T-helper 2 cell treated with Interferon-gamma antibody and Interleukin-4, amounts not matched to agents 100 ng/mL and 5 ng/mL, for 36 hours (primary cell): ENCODE results near the gene SVIP. TPM values are rescaled to one million over a fixed set of nuclear protein-coding genes. Genes with fewer than 3 reads are reported as not detected.

Experiments used
- intact Hi-C: fragments of 100-400 bp; cut with micrococcal nuclease; formaldehyde crosslinking; loops from one replicate; pipeline ENCODE4 v1.15.1; 2023
- total RNA-seq: library from RNA; stranded (reverse); gene quantifications from 2 replicates; pipeline ENCODE4 v1.2.3, GENCODE V29; 2022

Gene SVIP
- total RNA-seq, 1 donor from 2014 or later: 35.8 TPM

DNA sequence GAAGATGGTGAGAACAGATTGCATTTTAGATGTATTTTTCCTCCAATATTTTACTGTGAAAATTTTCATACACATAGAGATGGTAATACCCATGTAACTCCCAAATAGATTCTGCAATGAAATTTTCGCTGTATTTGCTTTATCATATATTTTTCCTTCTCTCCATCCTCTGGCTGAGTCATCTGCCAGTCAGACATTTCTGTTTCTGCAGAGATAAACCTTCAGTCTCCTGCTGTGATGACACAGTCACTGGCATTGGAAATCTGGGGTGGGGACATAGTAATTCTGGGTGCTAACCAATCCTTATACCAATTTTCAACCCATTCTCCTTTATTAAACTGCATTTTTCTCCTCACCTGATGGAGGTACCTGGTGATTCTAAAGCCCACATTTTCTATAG is 33.7 kb downstream of the SVIP start:
- intact Hi-C loops: no loop called here

DNA sequence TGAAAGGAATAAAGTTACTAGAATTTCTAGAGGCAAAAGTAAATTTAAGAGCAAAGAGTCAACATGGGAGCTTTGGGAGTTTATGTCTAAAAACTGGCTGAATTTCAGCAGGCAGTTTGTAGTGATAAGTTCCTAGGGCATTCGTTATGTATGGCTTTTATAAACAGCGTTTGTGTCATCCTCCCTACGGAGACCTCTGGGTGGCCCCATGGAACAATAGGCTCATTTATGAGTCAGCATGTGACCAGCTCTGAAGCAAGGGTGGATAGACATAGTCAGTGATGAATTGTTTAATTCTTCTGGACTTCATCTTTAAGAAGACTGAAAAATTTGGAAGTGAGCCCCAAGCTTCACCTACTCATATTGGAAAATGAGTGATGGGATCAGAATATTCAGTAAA is 37.1 kb downstream of the SVIP start:
- intact Hi-C loops: no loop called here

DNA sequence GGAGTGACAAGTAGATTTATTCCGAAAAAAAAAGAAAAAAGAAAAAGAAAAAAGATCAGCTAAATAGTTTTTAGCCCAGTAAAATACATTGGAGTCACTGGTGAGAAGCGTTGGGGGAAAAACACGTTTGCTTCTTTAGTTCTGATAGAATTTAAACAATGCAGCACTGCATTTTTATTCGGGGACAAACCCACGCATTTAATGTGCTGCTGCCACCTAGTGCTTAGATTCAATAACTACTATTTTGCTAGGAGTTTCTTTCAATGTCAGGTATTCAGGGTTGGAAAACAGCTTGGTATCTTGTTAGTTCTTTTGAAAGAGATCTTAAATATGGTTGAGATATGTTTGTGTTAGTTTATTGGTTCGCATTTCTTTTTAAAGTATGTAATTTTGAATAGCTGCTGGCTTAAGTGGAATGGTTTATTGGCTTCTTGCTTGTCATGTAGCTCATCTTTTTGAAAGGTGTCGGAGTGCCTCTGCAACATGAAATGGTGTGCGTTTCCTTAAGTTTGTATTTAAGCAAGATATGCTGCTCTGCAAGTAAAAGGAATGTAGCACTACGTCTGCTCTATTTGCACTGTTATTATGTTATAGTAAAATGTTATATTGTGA is 41.9 kb downstream of the SVIP start:
- intact Hi-C loops: loop anchor here (1.0 to 5.0 kb wide), 3 partner anchors 120 to 542 kb away; partner anchors contain the start of gene GAS2

DNA sequence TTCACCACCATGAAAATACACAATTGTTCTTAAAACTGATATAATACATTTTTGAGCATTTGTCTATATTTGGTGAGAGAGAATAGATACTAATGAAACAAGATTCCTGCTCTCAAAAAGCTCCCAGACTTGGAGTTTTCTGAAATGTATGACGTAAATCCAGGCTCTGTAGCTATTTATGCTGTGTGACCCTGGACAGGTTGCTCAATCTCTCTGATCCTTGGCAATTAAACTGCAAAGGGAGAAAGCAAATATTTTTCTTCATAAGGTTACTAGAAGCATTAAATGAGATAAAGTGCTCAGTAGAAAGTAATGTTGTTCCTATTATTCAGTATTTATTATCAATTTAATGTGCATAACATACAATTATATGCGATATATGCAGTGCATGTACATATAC is 42.5 kb downstream of the SVIP start:
- intact Hi-C loops: loop anchor here (1.0 to 5.0 kb wide), 3 partner anchors 120 to 542 kb away; partner anchors contain the start of gene GAS2

DNA sequence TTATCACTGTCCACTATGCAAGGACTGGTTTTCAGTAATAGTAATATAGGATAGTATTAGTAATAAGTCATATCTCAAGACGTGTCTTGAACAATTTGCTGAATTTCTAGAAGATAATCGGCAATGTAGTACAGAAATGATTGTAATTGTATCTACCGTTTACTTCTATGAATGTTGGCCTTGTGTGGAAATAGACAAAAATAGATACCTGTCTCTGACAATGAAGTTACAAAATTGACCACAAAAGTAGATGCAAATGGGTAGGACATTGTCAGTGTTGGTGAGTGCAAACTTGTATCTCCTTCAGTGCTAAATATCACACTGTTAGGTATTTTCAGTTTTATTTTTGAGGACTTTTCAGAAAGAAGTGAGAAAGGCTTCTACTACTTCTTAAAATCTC is 43.1 kb downstream of the SVIP start:
- intact Hi-C loops: loop anchor here (5.0 kb wide), 1 partner anchor 119 kb away; the partner anchor contains the start of gene GAS2

DNA sequence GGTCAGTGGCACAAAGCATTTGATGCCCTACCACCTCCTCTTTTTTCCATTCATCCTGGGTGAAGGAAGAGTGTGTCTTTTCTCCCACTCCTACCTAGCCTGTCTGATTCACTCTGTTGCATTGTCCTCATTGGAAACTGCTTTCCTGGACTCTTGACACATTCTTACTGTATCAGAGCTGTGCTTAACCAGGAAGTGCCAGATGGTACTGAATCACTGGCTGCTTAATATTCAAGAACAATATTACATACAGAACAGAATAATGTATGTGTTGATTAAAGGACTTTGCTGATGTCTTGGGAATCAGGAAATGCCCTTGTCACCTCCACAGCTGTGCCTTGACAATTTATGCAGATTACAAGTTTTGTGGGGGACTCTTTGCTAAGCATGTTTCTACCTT is 44.4 kb downstream of the SVIP start:
- intact Hi-C loops: loop anchor here (5.0 kb wide), 1 partner anchor 118 kb away; the partner anchor contains the start of gene GAS2

DNA sequence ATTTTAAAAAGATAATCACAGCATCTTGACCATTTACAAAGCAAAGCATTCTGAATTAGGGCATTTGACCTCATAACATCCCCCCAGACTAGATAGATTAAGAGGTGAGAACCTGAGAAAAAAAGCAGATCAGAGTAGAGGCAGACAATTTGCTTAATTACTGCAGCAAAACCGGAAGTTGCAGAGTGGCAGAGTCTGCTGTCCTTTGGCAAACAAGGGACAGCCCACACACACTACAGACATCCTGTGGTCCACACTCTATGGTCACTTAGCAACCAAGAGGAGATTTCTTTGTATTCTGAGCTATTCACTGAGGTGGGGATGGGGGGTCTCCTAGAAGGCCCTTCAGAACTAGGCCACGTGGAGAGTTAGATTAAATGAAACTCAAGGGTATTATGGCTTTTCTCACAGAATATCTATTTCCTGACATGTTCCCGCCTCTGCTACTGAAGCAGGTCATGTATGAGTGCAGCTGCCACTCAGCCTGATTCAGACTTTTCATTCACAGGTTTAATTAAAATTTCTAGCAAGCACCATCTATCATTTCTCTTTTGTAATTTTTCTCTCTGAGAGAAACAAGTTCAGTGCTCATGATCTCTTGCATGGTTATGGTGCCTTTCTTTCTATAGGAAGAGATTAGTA is 48.5 kb downstream of the SVIP start:
- intact Hi-C loops: no loop called here

DNA sequence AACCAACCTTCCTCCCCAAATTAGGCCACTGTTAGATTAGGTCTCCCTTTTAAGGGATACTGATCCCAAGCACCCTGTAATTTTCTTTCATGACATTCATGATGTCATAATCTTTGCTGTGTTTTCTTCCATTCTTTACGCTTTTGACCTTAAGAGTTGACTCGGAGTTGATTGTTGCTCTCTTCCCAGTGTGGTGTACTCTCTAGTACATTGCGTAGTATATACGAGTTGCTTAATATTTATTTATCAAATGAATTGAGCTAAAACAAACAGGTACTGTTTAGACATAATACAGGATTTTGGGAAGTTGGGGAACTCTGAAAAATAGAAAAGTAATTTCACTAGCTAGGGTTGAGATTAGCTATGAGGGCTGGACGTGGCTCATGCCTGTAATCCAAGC is 49.8 kb downstream of the SVIP start:
- intact Hi-C loops: no loop called here

DNA sequence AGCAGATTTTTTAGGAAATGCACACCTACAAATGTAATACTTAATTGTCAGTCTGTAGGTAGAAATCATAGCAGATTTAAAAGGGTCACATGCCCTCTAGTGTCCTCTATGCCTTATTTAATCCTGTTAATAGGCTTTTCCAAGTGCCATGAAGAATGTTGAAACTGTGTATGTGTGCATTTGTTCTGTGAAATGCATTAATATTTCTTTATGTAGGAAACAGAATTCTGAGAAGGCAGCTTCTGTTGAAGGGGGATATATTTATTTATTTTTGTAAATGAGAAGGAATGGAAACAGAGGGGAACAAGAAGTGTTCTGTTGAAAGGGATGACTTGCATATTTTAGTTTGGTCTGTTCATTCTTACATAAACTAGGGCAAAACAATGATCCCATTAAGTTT is 51.0 kb downstream of the SVIP start:
- intact Hi-C loops: no loop called here

DNA sequence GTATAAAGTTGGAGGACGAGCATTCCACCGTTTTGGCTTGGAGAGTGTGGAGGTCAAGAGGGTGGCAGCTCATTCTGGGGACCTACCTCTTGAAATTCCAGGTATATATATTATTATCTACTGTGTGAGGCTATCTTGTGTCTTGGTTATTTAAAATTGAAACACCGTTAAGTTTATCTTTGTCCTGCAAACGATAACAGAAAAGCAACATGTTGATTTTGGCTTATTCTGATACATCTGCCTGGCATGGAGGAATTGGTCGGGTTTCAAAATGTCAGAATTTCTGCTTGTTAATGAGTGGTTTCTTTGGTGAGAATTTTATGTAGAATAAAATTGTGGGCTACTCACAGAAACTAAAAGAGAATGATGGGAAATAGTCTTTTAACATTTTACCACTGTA is 54.4 kb downstream of the SVIP start:
- intact Hi-C loops: no loop called here

DNA sequence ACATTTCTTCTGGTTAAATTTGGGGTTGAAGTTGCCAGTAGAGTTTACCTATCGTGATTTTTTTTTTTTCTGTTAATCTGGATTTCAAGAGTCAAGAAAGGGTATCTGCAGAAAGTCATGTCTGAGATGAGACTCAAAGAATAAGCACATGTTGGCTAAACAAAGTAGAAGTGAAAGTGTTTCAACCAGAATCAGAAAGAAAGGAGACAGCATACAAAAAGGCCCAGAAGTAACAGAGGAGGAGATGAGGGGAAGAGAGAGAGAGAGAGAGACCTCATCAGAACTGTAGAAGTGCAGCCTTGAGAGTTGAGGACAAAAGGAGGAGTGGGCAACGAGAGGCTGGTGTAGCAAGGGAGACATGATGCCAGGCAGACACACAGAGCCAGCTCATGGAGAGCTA is 54.9 kb downstream of the SVIP start:
- intact Hi-C loops: no loop called here

DNA sequence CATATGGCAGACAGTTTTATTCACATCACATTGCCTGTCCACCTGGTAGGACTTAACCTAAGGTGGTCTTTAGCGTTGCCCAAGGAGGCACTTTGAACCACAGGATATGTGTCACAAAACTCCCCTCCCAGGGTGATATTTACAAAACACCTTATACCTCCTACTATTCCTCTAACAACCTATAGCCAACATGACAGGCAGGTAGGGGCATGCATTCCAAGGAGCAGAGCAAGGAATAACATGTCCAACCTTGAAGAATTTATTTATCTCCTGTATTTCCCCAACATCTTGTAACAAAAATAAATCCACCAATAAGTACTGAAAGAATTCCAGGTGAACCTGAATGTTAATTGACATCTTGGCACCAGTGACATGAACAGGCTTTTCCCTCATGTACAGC is 60.5 kb downstream of the SVIP start:
- intact Hi-C loops: no loop called here

Other genes with a start within 250 kb of the SVIP start
- gene FANCF, start 204.0 kb downstream of the SVIP start, total RNA-seq: 18.3 and 18.7 TPM in 2 replicates
- 1.7 and 2.0 TPM in 2 replicates for gene GAS2, start 163.2 kb downstream of the SVIP start, total RNA-seq
- gene CCDC179, start 30.7 kb upstream of the SVIP start, total RNA-seq: not detected in 2 replicates